GM18526 (cell line): ENCODE measurements around the gene CCDC174.

Source experiments
- POLR2A ChIP-seq: IDR thresholded peaks from 3 replicates; pipeline ENCODE4 v1.6.1; 2011; ENCODE audit not compliant: insufficient read length; ENCODE audit errors: extremely low read depth

Gene CCDC174

DNA sequence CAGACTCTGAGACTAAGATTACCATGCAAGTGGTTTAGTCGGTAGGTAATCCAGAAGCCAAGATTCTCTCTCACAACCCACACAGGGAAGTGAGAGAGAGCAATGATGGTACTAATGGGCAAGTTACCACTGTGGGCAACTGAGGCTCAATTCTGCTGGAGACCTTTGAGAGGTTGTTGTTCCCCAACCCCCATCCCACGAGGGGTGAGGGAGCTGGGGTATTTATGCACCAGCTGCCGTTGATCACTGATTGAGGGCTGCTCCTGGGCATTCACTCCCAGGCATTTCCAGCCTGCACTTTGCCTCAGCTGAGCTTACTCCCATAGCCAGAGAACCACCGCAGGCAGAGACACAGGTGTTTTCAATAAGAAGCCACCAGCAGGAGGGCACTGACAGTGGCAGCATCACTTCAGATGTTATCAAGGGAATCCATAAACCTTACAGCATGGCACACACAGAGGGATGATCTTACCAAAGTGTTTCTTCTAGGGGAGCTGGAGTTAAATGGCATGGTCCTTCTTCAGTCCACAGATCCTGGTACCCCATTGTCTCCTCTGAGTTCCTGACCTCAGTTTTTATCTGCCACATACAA is 15.0 kb upstream of the CCDC174 start:
- TF ChIP-seq POLR2A = no peak

DNA sequence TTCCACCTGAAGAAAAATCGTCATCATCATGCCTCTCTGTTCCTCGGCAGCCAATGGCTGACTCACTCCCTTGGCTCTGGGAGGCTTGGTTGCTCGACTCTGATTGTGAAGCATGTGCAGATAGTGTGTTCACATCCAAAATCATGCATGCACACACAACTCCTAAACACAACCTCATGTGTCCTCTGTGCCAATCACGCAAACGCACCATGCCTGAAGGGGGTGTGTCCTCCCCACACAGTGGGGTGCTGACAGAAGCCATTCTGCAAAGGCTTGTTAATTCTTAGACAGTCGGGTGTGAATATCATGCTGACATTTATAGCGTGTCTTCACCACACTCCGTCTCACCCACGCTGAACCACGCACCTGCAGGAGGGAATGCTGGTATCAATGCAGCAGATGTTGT is 11.4 kb upstream of the CCDC174 start:
- no peak for TF ChIP-seq POLR2A

DNA sequence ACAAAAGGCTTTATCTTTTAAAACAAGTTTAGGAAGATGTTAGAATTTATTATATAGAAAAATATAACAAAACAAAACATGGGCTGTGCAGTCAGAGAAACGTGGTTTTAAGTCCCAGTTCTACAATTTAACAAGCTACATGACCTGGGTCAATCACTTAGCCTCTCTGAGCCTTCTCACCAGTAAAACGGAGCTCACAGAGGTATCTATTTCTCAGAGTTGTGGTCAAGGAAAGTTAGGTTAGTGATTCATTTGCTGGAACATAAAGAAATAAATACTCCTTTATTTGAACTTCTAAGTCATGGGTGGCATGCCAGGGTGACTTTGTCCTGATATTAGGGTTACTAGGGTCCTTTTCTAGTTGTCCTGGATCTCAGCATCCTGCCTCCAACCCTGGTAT is 10.8 kb upstream of the CCDC174 start:
- no peak for TF ChIP-seq POLR2A

DNA sequence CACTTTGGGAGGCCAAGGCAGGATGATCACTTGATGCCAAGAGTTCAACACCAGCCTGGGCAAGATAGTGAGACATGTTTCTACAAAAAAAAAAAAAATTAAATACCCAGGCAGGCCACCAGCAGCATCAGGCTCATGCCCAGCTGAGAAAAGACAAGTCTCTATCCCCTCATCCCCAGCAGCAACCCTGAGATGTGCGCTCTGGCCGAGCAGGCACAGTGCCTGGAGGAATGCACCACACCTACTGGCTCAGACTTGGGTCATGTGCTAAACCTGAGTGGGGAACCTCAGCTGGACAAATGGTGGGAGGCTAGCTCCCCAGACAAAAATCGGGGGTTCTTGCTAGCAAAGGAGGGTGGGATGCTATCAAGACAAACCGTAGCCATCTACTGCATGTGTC is 10.2 kb upstream of the CCDC174 start:
- TF ChIP-seq POLR2A = no peak

GRCh38 chr3:14645453-14645852 is 6.1 kb upstream of the CCDC174 start:
- TF ChIP-seq POLR2A = no peak

DNA sequence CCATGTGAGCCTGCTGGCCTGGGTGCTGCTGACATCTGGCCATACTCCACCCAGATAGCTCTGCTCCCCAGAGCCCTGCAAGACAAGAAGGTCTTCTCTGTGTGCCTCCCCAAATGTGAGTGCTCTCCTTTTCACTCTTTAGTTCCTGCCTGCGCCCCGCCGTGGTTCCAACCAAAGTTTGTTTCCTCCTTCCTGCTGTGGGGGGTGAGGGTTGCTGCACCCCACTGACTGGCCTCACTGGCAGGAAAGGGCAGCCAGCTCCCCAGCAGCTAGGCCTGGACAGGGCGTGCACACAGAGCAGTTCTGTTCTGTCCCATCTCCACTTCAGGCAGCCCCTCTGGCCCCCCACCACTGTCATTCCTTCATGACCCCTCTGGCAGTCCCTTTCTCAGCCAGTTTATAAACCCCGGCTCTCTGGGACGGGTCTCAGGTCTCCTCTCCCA is 5.4 kb upstream of the CCDC174 start:
- TF ChIP-seq POLR2A = no peak

DNA sequence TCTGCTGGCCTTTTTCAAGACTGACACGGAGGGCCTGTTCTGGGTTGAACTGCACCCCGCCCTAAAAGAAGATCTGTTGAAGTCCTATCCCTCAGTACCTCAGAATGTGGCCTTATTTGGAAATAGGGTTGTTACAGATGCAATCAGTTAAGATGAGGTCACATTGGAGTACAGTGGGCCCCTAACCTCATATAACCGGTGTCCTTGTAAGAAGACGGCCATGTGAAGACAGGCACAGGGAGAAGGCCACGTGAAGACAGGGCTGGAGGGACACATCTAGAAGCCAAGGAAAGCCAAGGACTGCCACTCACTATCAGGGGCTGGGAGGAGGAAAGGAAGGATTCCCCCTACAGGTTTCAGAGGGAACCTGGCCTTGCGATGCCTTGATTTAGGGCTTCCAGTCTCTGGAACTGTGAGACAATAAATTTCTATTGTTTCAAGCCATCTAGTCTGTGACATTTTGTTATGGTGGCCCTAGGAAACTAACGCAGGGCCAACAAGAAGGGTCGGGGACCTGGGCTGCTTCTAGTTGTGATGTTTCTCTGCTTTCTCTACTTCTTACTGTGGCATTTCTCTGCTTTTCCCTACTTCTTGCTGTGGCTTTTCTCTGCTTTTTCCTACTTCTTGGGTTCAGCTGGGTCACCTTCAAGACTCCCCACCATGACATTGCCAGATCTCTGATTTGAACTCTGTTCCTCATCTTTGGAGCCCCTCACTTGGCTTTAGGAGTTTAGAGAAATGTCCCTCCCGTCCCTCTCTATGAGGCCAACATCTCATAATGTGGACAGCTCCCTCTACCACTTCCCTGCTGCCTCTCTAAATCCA is 4.8 kb upstream of the CCDC174 start:
- no peak for TF ChIP-seq POLR2A

GRCh38 chr3:14647976-14648955 is 3.3 kb upstream of the CCDC174 start:
- TF ChIP-seq POLR2A = no peak

GRCh38 chr3:14649466-14649865 is 2.1 kb upstream of the CCDC174 start:
- TF ChIP-seq POLR2A = no peak

DNA sequence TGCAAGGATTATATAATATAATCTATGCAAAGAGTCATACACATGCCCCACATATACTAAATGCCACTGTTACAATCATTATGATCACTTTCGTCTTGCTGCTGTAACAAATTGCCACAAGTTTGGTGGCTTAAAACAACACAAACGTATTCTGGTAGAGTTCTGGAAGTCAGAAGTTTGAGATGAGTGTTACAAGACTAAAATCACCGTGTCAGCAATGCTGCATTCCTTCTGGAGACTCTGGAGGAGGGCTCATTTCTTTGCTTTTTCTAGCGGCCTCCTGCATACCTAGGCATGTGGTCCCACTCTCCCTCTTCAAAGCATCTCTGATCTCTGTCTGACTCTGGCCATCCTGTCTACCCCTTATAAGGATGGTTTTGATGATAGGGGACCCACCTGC is 1.4 kb upstream of the CCDC174 start:
- no peak for TF ChIP-seq POLR2A

GRCh38 chr3:14657579-14657978 is 6.0 kb downstream of the CCDC174 start:
- no peak for TF ChIP-seq POLR2A

GRCh38 chr3:14658978-14659377 is 7.4 kb downstream of the CCDC174 start:
- no peak for TF ChIP-seq POLR2A

DNA sequence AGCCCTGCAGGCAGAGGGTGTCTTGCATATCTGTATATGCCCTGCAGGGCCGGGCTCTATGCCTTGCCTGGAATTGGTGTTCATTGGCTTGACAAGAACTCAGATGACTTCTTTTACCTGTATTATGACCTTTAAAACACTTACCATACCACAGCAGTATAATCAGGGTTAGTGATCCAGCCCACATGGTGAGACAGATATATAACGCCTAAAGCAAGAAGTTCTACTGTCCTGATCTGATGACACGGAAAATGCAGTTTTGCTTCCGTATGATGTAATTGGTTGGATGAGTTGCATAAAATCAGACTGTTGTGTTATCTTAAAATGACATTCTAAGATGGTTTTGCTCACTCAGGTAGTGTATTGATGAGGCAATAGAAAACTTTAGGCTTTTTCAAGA is 9.4 kb downstream of the CCDC174 start:
- no peak for TF ChIP-seq POLR2A

GRCh38 chr3:14663396-14664135 is 12.0 kb downstream of the CCDC174 start:
- TF ChIP-seq POLR2A = no peak

DNA sequence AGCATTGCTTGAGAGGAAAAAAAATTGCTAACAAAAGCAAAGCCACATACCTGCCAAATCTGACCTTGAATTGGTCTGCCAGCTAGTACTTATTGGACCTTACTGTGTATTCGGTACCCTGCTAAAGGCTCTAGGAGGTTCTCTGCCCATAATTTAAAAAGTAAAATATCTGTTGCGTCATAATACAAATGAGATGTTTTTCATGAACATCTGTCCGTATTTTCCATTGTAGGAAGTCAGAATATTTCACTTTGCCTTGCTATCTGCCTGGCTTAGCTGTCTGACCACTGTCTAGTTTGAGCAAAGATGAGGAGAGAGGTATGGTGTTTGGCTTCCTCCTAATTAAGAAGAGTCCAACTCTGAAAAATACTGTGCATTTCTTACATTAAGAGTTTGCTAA is 12.6 kb downstream of the CCDC174 start:
- no peak for TF ChIP-seq POLR2A
